Measurements from ENCODE around the gene PSORS1C2.

- TF ChIP-seq CTCF (IDR thresholded peaks at IDR 0.05) (no peak), POLR2A (IDR thresholded peaks at IDR 0.05; ENCODE audit: low read depth) (no peak), POLR2AphosphoS5 (IDR thresholded peaks at IDR 0.05) (no peak), EP300 (IDR thresholded peaks at IDR 0.05) (no peak)
Observed at GRCh38 chr6:31090275-31090972, 48.4 kb downstream of the PSORS1C2 start.

Data from esophagus muscularis mucosa (tissue), 4 donors.